ENCODE results near the gene GAB4.
"Not testable (repeated sequence)": the region's sequence is repeated elsewhere in the genome, so short reads cannot be mapped to it uniquely, and the experiment has no call there.

Gene GAB4

DNA sequence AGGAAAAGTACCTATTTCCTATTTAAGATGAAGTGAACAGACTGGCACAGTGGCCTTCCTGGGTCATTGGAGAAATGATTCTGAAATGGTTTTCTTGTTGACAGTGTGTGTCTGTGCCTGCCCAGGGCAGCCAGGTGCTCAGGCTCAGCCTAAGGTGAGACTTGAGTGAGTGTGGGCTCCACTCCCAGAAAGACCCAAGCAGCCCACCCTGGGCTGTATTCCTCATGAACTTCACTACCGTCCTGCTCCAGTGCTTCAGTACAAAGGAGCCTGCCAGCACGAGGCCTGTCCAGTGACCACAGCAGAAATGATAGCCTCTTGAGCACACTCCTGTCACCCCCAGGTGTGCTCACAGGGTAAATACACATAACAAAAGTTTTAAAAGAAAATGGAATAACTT is 49.5 kb downstream of the GAB4 start:
- DNase-seq (ENCODE audit: low spot score) = no peak

DNA sequence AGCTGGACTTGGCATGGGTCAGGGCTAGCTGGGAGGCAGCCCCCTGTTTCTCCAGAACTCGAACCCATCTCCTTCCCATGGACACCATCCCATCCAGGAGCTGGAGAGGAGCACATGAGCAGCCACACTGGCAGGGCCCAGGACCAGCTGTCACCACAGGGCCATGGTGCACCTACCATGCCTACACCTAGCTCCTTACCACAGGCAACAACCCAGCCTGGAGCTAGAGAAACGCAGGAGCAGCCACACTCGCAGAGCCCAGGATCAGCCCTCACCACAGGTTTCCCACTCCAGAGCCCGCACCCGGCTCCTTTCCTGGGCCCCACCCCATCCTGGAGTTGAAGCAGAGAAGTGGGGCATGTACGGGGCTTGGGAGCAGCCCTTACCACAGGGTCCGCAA is 50.2 kb downstream of the GAB4 start:
- DNase-seq (ENCODE audit: low spot score) = no peak

DNA sequence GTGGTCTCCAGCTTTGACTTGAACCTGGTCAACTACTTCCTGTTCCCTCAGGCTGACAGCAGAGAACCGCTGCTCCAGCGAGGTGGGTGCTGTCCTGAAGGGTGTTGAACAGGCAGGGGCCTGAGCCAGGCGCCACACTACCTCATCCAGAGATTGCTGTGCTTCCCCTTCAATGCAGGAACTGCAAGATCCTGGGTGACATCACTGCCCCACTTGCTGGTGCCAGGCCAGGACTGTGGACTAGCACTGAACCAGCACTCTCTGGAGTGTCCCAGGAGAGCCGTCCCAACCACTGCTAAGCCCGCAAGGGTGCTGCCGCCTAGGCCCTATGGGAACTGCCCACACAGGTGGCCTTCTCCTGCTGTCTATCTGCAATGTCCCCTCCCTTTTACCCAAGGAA is 51.7 kb downstream of the GAB4 start:
- no peak for DNase-seq (ENCODE audit: low spot score)

DNA sequence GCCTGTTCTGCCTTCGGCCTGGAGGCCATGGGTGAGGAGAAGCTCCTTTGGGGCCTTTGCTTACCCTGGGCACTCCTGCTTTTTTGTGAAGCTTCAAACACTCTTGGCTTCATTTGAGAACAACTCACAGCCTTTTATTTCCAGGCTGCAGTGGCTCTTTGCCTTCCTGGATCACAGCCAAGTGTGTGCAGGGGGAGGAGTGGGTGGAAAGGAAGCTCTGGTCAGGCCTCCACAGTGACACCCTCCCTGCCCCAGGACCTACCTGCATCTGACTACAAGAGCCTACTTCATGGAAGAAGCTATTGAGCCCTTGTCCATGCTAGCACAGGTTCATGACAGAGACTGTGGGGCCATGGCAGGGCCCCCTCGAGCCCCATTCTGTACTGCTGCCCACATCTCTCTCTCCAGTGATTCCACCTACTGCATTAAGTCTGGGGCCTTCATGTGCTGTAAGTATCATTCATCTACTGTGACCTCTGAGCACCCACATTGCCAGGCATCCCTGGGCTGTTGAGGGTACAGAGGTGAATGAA is 52.3 kb downstream of the GAB4 start:
- no peak for DNase-seq (ENCODE audit: low spot score)

DNA sequence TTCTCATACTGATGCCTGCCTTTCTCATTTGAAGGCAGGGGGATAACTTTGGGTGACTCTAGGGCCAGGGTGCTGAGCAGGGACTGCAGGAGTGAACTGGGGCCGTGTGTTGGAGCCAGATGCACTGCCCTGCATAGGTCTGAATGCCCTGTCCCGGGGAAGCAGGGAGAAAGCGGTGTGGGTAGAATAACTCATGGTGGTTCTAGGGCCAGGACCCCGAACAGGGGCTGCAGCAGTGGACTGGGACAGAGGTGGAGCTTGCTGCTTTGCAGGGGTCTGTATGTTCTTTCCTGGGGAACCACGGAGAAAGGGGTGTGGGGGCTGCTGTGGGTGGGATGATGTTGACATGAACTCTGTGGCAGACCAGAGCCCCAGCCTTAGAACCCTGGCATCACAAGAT is 52.9 kb downstream of the GAB4 start:
- DNase-seq (ENCODE audit: low spot score) = no peak

DNA sequence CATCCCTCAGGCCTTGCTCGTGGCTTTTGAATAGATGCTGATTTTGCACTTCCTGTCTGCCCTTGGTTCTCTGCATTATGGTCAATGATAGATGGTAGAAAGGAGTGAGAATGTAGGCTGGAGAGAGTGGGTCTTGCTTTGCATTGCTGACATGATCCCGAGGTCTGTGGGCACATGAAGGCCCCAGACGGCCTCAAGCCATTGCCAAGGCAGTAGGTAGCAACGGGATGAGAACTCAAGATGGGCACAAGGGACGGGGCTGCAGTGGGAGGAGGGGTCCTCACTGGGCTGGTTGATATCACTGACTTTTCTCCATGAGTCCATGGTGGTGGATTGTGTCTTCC is 54.0 kb downstream of the GAB4 start:
- DNase-seq (ENCODE audit: low spot score) = no peak

DNA sequence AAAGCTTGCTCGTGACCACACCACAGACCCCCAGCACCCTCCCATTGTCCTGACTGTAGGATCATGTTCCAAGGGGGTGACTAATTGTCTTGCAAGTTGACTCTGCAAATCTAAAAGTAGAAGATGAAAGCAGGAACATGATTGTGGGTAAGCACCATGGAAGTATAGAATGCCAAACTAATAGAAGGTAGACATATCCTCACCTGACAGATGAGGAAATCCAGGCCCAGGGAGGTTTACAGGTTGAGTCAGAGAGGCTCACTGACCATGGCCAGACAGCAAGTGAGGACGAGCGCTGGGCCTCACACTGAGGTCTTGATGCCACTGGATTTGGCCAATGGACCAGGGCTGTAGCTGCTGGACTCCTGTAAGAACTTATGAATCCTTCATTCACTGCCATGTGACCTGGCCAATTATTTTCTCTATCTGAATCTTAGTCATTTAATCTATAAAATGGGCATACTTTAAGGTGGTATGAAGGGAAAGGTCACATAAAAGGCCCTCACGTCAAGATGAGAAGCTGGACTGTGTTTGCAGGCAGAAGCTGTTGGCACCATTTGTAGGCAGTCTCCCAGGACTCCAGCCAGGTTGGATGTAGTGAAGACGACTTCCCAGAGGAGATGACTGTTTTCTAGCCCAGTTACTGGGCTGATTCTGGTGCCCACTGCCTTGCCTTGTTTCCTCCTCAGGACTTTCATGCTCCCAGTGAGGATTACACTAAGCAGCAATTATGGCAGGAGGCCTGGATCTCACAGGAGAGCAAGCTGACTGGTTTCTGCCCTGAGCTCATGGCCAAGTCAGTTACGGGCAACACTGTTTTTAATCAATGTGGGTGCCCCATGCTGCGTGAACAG is 54.6 kb downstream of the GAB4 start:
- no peak for DNase-seq (ENCODE audit: low spot score)

DNA sequence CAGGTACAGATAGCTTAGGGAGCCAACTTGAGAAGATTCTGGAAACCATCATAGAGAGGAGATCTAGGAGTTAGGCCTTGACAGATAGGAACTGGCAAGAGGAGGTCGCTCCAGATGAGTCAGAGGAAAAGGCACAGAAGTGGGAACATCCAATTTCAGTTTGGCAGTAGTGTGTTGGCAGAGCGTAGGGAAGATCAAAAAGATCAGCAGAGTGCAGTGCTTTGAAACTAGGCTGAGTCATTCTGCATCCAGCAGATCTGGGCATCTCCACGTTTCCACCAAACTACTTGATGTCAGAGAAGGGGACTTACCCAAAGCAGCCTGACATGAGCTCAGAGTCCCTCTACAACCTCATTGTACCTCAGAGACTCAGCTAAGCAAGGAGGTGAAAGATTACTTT is 58.5 kb downstream of the GAB4 start:
- peak; percentile 39 for DNase-seq (ENCODE audit: low spot score)

DNA sequence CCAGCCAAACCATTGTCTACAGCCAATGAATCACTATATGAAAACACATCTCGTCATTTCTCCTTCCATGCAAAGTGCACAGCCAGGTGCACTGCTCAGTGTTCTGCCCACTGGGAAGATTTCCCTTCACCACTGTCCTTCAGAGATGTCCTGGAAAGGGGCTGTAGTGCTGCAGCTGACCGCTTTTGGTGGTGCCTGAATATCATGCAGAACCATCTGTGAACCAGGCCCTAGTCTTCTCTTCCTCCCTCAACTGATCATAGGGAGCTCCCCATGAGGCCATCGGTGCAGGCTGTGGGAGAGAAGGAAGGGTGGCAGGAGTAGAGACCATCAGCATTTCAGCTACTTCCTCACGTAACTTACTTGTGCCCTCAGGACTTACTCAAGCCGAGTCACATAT is 70.2 kb downstream of the GAB4 start:
- no peak for DNase-seq (ENCODE audit: low spot score)

DNA sequence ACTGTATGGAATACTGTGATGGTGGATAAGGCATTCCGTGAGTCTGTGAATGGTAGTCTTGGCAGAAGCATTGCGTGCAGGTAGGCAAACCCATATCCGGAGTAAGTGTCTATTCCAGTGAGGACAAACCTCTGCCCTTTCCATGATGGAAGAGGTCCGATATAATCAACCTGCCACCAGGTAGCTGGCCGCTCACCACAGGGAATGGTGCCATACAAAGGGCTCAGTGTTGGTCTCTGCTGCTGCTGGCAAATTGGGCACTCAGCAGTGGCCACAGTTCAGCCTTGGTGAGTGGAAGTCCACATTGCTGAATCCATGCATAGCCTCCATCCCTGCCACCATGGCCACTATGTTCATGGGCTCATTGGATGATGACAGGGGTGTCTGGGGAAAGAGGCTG is 70.8 kb downstream of the GAB4 start:
- not testable (repeated sequence) for DNase-seq (ENCODE audit: low spot score)

DNA sequence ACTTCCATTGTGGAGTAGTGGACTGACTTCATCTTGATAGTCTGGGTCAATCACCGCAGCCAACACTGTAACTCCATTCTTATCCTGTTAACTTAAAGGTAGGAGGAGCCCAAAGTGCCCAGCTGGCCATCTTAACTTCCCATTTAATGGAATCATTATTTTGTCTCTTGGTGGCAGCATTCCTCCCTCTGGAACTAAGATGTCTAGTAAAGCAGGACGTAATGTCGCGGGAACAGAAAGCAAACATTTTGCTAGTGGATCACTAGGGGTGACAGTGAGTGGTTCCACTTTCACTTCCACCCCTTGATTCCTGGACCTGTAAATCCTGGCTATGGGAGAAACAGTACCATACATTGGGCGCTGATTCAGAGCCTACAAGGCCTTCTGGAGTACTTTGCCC is 71.4 kb downstream of the GAB4 start:
- DNase-seq (ENCODE audit: low spot score) = no peak

DNA sequence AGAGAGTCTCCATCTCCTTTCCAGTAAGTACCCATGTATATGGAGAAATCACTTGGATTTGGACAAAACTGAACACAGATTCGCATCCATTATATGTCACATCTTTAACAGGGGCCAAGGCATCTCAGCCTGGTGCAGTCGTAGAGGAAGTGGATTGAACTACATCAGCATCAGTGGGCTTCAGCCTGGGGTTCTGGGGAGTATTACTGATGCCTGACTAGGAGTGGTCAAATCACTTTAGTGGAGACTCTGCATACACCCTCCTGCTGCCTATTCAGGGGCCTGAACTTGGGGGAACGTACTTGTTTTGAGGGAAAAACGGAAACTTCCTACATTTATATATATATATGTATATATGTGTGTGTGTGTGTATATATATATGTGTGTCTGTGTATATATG is 72.8 kb downstream of the GAB4 start:
- no peak for DNase-seq (ENCODE audit: low spot score)

DNA sequence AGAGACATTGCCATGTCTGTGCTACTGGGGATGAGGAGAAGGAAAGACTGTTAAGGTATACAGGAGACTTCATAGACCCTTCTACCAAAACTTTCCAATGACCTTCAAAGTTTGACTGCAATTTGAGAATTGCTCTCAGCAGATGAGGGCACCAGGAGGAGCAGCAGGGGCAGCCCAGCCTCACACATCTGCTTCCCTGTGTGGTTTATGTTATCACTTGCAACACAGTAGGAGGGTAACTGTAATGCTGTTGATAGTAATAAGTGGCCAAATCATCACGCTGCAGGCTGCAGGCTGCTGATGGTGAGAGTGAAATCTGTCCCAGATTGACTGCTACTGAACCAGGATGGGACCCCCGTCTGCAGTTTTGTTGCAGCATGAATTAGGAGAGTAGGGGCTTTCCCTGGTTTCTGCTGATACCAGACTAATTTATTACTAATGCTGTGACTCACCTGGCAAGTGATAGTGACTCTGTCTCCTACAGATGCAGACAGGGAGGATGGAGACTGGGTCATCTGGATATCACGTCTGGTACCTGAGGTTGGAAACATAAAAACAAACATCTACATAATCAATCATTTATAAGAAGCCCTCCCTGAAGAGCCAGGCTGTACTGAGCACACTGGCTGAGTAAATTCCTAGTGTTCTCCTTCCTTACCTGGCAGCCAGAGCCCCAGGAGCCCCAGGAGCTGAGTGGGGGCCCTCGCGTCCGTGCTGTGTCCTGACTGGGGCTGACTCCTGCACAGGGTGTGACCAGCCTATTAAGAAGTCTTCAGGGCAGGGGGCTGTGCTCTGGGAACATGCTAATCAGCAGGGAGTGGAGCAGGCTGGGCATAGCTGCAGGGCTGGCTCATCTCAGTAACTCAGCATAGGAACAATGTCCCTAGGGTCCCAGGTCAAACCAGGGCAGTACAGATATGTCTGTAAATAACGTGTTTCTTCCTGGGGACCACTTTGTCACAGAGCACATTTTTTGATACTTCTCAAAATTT is 74.4 kb downstream of the GAB4 start:
- no peak for DNase-seq (ENCODE audit: low spot score)

DNA sequence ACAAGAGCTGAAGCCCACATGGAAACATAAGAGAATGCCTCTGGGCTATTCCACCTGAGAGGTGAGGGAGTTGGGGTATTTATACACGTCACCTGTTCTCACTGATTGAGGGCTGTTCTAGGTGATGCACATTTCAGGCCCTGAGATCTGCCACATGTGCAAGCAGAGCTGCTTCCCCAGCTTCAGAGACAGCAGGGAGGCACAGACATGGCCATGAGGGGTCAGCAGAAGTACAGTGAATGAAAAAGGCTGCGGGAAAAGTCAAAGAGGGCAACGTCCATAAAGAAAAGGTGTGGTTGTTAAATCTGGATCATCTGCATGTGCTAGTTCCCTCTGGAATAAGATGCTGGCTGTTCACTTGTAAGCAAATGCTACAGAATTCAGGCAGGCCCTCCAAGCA is 75.4 kb downstream of the GAB4 start:
- DNase-seq (ENCODE audit: low spot score) = no peak

DNA sequence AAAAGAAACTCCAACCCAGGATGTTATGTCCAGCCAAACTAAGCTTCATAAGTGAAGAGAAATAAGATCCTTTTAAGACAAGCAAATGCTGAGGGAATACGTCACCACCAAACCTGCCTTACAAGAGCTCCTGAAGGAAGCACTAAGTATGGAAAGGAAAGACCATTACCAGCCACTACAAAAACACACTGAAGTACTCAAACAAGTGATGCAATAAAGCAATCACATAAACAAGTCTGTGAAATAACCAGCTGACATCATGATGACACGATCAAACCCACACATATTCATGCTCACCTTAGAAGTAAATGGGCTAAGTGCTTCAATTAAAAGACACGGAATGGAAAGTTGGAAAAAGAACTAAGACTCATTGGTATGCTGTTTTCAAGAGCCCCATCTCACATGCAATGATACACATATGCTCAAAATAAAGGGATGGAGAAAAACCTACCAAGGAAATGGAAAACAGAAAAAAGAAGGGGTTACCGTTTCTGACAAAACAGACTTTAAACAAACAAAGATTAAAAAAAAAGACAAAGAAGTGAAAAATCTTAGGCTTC is 82.5 kb downstream of the GAB4 start:
- no peak for DNase-seq (ENCODE audit: low spot score)

DNA sequence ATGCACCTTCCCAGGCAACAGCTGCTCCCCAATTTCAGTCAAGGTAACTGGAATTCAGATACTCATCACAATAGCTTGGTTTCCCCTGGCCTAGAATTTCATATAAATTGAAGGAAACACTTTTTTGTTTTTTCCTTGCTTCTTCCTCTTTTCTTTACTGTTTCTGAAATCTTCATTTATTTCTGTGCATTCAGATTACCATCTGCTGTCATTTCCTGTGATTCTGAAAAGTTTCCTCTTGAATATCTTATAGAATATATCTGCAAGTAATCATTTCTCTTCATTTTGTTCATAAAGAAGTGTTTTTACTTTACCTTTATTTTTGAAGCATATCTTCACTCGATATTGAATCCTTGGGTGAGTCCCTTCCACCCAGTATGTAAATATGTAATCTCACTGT is 85.3 kb downstream of the GAB4 start:
- no peak for DNase-seq (ENCODE audit: low spot score)

DNA sequence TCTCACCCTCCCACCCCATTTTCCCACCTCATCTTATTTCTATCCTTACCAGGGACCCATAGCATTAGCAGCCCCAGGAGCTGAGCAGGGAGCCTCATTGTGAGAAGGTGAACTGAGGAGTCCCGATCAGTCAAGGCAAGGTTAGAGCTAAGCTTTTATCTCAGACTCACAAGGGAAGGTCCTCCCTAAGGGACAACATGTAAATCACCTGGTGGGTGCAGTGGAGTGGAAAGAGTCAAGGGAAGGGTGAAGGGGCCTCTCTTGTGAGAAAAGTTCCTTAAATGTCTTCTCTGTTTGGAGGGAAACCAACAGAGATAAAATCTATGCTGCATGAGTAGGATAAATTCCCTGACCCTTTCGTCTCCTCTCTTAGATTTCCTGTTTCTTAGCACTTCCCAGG is 85.9 kb downstream of the GAB4 start:
- no peak for DNase-seq (ENCODE audit: low spot score)

DNA sequence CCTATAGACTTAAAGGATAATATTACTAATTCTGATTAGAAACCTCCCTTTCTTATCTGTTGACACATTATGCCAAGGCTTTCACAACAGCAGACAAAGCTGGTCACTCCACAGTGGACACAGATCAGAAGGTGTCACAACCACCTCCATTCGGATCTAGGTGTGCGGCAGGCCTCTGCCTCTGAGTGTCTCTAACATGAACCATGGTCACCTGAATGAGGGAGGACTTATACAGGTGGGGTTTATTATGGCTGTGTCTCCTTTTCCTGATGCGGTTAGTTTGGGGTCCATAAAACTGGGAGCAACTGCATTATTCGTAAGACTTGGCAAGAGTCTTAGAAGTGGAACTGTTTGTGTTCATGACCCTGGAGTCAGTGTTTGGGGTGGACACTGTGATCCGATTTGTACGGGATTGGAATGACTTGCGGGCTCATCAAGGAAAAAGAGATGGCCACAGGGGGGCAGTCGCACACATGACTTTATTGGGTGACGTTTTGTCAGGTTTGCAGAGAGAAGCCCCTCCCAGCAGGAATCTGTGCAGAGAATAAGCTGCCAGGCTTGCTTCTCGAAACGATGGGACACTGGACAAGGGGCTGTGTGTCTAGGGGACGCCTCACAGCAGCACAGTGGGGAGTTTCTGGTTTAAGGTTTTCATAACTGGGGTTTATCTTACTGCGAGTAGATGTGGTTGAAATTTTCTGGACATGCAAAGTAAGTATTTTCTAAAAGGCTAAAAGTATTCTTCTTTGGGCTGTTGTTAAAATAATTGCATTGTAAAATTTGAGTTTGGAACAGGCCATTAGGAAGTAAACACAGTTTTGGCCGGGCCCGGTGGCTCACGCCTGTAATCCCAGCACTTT is 90.6 kb downstream of the GAB4 start:
- peak; percentile 58 for DNase-seq (ENCODE audit: low spot score)

DNA sequence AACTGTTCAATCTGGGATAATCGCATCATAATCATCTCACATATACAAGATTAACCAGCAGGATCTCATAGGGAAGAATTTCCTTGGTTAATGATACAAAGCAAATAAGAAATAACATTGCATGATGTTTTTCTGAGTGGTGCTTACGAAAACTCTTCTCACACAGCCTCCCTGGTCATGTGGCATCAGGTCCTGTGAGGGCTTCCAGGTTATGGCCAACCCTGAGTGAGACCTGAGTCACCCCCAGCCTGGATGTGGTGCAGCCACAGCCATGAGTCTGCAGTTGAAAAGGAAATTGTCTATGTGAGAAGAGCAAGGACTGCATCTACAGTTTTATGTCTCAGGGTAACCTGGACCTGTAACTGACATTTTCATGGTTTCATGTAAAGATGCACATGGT is 92.3 kb downstream of the GAB4 start:
- peak; percentile 24 for DNase-seq (ENCODE audit: low spot score)

DNA sequence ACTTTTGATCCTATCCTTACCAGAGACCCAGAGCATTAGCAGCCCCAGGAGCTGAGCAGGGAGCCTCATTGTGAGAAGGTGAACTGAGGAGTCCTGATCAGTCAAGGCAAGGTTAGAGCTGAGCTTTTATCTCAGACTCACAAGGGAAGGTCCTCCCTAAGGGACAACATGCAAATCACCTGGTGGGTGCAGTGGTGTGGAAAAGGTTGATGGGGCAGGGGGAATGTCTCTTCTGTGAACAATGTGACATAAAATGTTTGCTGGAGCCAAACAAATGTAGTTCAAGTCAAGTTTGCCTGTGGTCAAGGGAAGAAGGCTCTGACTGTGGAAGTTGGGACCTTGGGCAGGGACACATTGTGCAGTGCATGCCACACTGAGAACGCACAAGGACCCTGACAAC is 93.1 kb downstream of the GAB4 start:
- DNase-seq (ENCODE audit: low spot score) = not testable (repeated sequence)

DNA sequence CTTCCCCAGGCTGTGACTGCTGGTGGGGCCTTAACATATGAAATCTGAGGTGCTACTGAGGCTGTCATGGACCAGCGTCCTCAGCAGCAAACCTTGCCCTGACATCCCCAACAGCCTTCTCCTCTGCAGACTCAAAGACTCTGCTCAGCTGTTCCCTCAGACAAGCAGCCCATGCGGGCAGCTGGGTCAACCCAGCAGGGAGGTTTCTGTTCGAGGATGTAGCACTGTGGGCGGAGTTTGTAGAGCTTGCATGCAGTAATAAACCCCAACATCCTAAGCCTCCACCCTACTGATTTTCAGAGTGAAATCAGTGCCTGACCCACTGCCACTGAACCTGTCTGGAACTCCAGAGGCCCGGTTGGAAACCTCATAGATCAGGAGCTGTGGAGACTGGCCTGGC is 94.0 kb downstream of the GAB4 start:
- no peak for DNase-seq (ENCODE audit: low spot score)

DNA sequence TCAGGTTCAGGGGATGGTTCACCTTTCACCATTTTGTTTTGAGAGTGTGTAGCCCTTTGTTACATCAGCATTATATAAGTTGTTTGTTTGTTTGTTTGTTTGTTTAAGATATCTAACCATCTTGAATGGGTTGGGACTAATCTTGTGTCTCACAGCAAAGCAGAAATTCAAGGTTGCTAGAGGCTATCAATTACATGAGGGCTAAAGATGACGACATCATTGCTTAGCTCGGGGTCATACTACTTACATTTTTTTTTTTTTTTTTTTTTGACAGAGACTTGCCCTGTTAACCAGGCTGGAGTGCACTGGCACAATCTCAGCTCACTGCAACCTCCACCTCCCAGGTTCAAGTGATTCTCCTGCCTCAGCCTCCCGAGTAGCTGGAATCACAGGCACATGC is 95.7 kb downstream of the GAB4 start:
- DNase-seq (ENCODE audit: low spot score) = no peak
